OCI-LY3 (cell line): ENCODE data around the gene ANKFN1.
"Not testable (repeated sequence)": the region's sequence is repeated elsewhere in the genome, so short reads cannot be mapped to it uniquely, and the experiment has no call there.

ENCODE experiments used
- H2AFZ ChIP-seq: fragments of 200-600, 300-600 bp; shearing (Covaris generic); 2 replicates; pipeline ENCODE4 v1.6.0; 2014; ENCODE audit warnings: antibody characterized with exemption, low read depth, low read length
- H3K27ac ChIP-seq: fragments of 200-600, 300-600 bp; sonication (generic); 2 replicates; pipeline ENCODE4 v1.5.1; 2014; ENCODE audit warnings: mild to moderate bottlenecking, low read length, moderate library complexity, mixed read lengths
- H3K27me3 ChIP-seq: fragments of 200-600, 300-600 bp; sonication (generic); 2 replicates; pipeline ENCODE4 v1.6.1; 2014; ENCODE audit warnings: low read depth, low read length, mixed read lengths
- H3K36me3 ChIP-seq: fragments of 200-600, 300-600 bp; sonication (generic); replicated peaks from 2 replicates; pipeline ENCODE3; 2014; ENCODE audit warnings: low read depth, low read length, mixed read lengths
- H3K4me1 ChIP-seq: fragments of 300-600, 200-600 bp; sonication (generic); 2 replicates; pipeline ENCODE4 v1.6.1; 2014; ENCODE audit warnings: low read length, mixed read lengths
- H3K4me2 ChIP-seq: fragments of 200-600, 300-600 bp; sonication (generic); 2 replicates; pipeline ENCODE4 v1.6.1; 2014; ENCODE audit warnings: low read length, mixed read lengths
- H3K4me3 ChIP-seq: fragments of 300-600, 200-600 bp; sonication (generic); 2 replicates; pipeline ENCODE4 v1.5.1; 2014; ENCODE audit warnings: antibody characterized with exemption, mild to moderate bottlenecking, low read length, moderate library complexity
- H3K79me2 ChIP-seq: fragments of 300-600, 200-600 bp; shearing (Covaris generic); 2 replicates; pipeline ENCODE4 v1.6.1; 2014; ENCODE audit warnings: mild to moderate bottlenecking, low read length, mixed read lengths
- H3K9ac ChIP-seq: fragments of 300-600, 200-600 bp; shearing (Covaris generic); 2 replicates; pipeline ENCODE4 v1.6.0; 2014; ENCODE audit warnings: mild to moderate bottlenecking, low read length, moderate library complexity
- H3K9me3 ChIP-seq: fragments of 200-600, 300-600 bp; shearing (Covaris generic); 2 replicates; pipeline ENCODE4 v1.6.1; 2014; ENCODE audit warnings: low read length, mixed read lengths; ENCODE audit not compliant: insufficient read depth
- H4K20me1 ChIP-seq: fragments of 200-600, 300-600 bp; sonication (generic); 2 replicates; pipeline ENCODE4 v1.6.1; 2016; ENCODE audit warnings: low read length, mixed read lengths; ENCODE audit not compliant: insufficient read depth
- EZH2phosphoT487 ChIP-seq: fragments of 200-600 bp; shearing (Covaris generic); IDR thresholded peaks from 2 replicates; pipeline ENCODE4 v1.6.1; 2018; ENCODE audit warnings: antibody characterized with exemption, mixed run types, low read depth
- TF ChIP-seq, protein P1 (sequence below): fragments of 200-600, 300-600 bp; sonication (generic); IDR thresholded peaks from 2 replicates; pipeline ENCODE4 v1.5.1; 2014; ENCODE audit warnings: antibody characterized with exemption, low read length, low read depth

The ANKFN1 gene

DNA sequence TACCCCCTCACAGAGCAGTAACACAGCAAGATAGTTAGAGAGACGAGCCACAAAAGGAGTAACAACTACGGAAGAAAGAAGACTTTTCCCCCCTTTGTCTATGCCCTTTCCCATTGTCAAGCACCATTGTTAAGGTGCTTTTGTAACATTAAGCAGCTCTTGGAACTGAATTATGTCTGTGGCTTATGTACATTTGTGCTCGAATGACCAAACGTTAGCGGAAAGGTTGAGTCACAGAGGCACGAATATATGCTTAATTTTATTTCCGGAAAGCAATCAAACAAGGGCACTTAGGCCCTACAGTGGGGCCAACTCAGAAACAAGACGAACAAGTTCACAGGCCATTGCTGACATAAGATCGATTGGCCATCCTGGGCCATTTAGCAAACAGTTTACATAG lies 109.5 kb downstream of the ANKFN1 start:
- no peak overlapping the region for H3K4me3 ChIP-seq
- no peaks in the 10 kb centered on the region for H3K9me3 ChIP-seq
- H2AFZ ChIP-seq = no peak overlapping the region
- TF ChIP-seq, protein P1, sequence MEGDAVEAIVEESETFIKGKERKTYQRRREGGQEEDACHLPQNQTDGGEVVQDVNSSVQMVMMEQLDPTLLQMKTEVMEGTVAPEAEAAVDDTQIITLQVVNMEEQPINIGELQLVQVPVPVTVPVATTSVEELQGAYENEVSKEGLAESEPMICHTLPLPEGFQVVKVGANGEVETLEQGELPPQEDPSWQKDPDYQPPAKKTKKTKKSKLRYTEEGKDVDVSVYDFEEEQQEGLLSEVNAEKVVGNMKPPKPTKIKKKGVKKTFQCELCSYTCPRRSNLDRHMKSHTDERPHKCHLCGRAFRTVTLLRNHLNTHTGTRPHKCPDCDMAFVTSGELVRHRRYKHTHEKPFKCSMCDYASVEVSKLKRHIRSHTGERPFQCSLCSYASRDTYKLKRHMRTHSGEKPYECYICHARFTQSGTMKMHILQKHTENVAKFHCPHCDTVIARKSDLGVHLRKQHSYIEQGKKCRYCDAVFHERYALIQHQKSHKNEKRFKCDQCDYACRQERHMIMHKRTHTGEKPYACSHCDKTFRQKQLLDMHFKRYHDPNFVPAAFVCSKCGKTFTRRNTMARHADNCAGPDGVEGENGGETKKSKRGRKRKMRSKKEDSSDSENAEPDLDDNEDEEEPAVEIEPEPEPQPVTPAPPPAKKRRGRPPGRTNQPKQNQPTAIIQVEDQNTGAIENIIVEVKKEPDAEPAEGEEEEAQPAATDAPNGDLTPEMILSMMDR = no peak
- no peak for TF ChIP-seq EZH2phosphoT487
- no peaks in the 10 kb centered on the region for H3K79me2 ChIP-seq
- H4K20me1 ChIP-seq = no peaks in the 10 kb centered on the region
- H3K36me3 ChIP-seq = no peaks in the 10 kb centered on the region
- peaks cover 7% of the 10 kb centered on the region; the same call in 1 of the 2 replicates for H3K27me3 ChIP-seq
- no peaks in the 10 kb centered on the region for H3K4me1 ChIP-seq
- no peak overlapping the region for H3K4me2 ChIP-seq
- no peak overlapping the region for H3K27ac ChIP-seq
- no peak overlapping the region for H3K9ac ChIP-seq

DNA sequence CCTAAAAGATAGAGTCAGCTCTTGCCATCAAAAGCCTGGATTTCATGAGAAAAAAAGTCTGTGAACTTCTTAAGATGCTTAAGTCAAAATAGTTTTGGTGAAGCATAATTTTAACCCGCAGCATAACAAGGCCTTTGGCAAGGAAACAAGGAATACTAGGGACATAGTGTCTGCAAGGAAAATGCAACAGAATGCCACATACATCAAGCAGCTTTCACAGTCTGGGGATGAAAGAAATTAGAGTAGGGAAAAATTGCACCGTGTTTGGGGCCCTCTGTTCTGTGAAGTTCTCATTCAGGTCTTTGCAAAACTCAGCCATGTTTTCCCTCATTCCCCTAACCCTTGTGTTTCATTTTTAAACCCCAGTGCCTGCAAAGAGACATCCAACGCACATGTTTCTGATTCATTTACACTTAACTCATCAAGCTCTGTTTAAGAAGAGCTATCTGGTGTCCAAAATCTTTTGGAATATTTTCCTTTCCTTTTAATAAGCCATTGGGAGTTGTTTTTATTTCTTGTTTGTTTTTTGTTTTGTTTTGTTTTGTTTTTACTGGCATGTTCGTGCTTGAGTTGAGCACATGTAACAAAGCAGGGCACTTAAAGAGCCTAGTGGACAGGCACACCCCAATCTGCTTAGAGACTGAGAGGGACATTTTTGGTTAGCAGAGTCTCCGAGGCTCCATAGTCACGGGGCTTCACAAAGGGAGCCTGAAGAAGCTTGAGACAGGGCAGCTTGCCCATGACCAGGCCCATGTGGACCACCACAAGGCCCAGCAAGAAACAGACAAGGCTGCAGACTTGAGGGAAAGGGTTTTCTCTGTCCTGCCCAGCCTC lies 116.5 kb downstream of the ANKFN1 start:
- no peak overlapping the region for H2AFZ ChIP-seq
- H3K4me1 ChIP-seq = no peaks in the 10 kb centered on the region
- no peaks in the 10 kb centered on the region for H3K36me3 ChIP-seq
- no peak overlapping the region for H3K9ac ChIP-seq
- TF ChIP-seq, protein P1 = no peak
- no peak for TF ChIP-seq EZH2phosphoT487
- H3K9me3 ChIP-seq = no peaks in the 10 kb centered on the region
- no peaks in the 10 kb centered on the region for H3K27me3 ChIP-seq
- H3K27ac ChIP-seq = no peak overlapping the region
- no peak overlapping the region for H3K4me2 ChIP-seq
- H3K79me2 ChIP-seq = no peaks in the 10 kb centered on the region
- H4K20me1 ChIP-seq = no peaks in the 10 kb centered on the region
- no peak overlapping the region for H3K4me3 ChIP-seq

DNA sequence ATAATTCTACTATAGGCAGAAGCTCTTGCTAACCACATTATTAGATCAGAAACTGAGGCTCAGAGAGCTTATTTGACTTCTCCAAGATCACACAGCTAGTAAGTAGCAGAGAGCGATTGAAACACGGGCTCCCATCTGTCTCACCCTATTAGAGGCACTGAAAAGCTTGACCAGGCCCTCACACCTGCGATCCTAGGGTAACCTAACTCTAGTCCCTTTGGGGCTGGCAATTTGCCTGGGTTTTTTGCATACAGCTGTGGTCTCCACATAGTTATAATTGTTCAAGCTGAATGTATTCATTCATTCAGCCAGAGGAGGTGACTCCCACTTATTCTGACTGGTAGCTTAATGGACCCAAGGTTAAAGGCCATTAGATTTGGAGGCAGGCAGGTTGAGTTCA lies 121.2 kb downstream of the ANKFN1 start:
- Histone ChIP-seq H3K4me3 (no peak overlapping the region), H3K27me3 (no peaks in the 10 kb centered on the region), H4K20me1 (no peaks in the 10 kb centered on the region), H2AFZ (no peak overlapping the region), H3K4me1 (no peaks in the 10 kb centered on the region), H3K79me2 (no peaks in the 10 kb centered on the region), H3K27ac (no peak overlapping the region), H3K9me3 (no peaks in the 10 kb centered on the region), H3K9ac (no peak overlapping the region), H3K36me3 (no peaks in the 10 kb centered on the region), H3K4me2 (no peak overlapping the region)
- TF ChIP-seq, protein P1 = no peak
- no peak for TF ChIP-seq EZH2phosphoT487

DNA sequence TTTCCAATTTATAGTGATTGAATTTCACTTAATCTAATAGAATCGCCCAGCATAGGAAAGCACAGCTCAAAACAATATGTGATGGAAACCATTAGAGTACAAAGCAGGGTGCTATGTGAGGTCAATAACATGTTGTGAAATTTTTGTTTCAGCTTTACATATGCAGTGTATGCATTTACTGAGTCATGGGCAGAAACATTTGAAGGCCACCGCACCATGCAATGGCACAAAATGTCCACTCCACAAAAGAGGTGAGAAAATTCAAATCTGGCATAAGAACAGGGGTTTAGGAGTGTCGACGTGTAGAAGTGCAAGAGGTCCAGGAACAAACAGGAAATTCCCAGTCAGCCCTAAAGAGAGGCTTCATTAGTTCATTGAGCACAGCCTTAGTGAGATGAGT lies 131.2 kb downstream of the ANKFN1 start:
- H3K4me1 ChIP-seq = no peaks in the 10 kb centered on the region
- TF ChIP-seq, protein P1 = no peak
- TF ChIP-seq EZH2phosphoT487 = no peak
- H4K20me1 ChIP-seq = no peaks in the 10 kb centered on the region
- H3K9ac ChIP-seq = no peak overlapping the region
- no peaks in the 10 kb centered on the region for H3K27me3 ChIP-seq
- no peak overlapping the region for H3K4me2 ChIP-seq
- no peaks in the 10 kb centered on the region for H3K79me2 ChIP-seq
- no peak overlapping the region for H3K4me3 ChIP-seq
- H2AFZ ChIP-seq = no peak overlapping the region
- H3K36me3 ChIP-seq = no peaks in the 10 kb centered on the region
- no peak overlapping the region for H3K27ac ChIP-seq
- no peaks in the 10 kb centered on the region for H3K9me3 ChIP-seq

DNA sequence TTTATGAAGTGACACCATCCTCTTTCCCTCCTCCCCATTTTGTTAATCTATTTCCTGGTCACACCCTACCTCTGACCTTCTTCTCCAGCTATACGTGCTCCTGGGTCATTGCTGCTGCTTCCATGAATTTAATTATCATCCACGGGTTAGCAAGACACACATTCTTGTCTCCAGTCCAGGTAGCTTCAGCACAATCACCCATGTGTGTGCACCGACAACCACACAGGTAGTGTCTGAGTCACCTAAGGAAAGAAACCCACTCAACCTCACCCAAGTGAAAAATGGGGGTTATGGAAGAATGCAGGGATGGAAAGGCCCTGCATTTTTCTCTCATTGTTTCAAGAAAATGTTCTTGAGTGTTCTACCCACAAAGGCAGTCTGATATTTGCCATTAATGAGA lies 135.5 kb downstream of the ANKFN1 start:
- H4K20me1 ChIP-seq, H3K27me3 ChIP-seq, H3K9me3 ChIP-seq, H3K4me1 ChIP-seq, H2AFZ ChIP-seq, H3K27ac ChIP-seq, H3K36me3 ChIP-seq, H3K4me3 ChIP-seq, H3K4me2 ChIP-seq, H3K9ac ChIP-seq, H3K79me2 ChIP-seq: not testable (repeated sequence)
